SJSA1 (cell line): ENCODE data around the gene MBNL1. TPM values are rescaled to one million over a fixed set of nuclear protein-coding genes. Genes with fewer than 3 reads are reported as not detected.

Experiments used
- DNase-seq, 2 experiments: peaks; one replicate each; pipeline ENCODE4 v3.0.0-alpha.2; 2015 to 2020; ENCODE audit warnings: low spot score in 2 of 2, low read depth in 1 of 2
- H3K27ac ChIP-seq: fragments of 250-450 bp; sonication (Bioruptor Pico); 2 replicates; pipeline ENCODE4 v1.5.1; 2020; ENCODE audit warnings: mild to moderate bottlenecking, moderate library complexity
- H3K27me3 ChIP-seq: fragments of 250-450 bp; sonication (Bioruptor Pico); replicated peaks from 2 replicates; pipeline ENCODE4 v1.5.1; 2020; ENCODE audit warnings: mild to moderate bottlenecking, moderate library complexity
- H3K36me3 ChIP-seq: fragments of 250-450 bp; sonication (Bioruptor Pico); 2 replicates; pipeline ENCODE4 v1.5.1; 2020; ENCODE audit warnings: mild to moderate bottlenecking
- H3K4me1 ChIP-seq: fragments of 250-450 bp; sonication (Bioruptor Pico); replicated peaks from 2 replicates; pipeline ENCODE4 v1.6.1; 2021; ENCODE audit warnings: mild to moderate bottlenecking
- H3K4me3 ChIP-seq: fragments of 250-450 bp; sonication (Bioruptor Pico); 2 replicates; pipeline ENCODE4 v1.5.1; 2020; ENCODE audit warnings: mild to moderate bottlenecking
- H3K9me3 ChIP-seq: fragments of 250-450 bp; sonication (Bioruptor Pico); replicated peaks from 2 replicates; pipeline ENCODE4 v1.5.1; 2020; ENCODE audit warnings: mild to moderate bottlenecking
- total RNA-seq: library from RNA; depleted of rRNA; stranded (reverse); fragments of >200 nt; shearing (Covaris generic); gene quantifications from 2 replicates; pipeline ENCODE4 v1.2.3, GENCODE V29; 2014

Gene MBNL1
- total RNA-seq, 1 experiment from 2014 or later: 317 TPM

GRCh38 chr3:152457500-152458375 is 189.0 kb downstream of the MBNL1 start:
- H3K36me3 ChIP-seq: peaks cover 81% of the 10 kb centered on the region
- H3K4me1 ChIP-seq: no peaks in the 10 kb centered on the region
- H3K9me3 ChIP-seq: no peaks in the 10 kb centered on the region
- no peaks in the 10 kb centered on the region for H3K27me3 ChIP-seq
- H3K4me3 ChIP-seq: no peak overlapping the region
- H3K27ac ChIP-seq: no peak overlapping the region
- no peak for DNase-seq

DNA sequence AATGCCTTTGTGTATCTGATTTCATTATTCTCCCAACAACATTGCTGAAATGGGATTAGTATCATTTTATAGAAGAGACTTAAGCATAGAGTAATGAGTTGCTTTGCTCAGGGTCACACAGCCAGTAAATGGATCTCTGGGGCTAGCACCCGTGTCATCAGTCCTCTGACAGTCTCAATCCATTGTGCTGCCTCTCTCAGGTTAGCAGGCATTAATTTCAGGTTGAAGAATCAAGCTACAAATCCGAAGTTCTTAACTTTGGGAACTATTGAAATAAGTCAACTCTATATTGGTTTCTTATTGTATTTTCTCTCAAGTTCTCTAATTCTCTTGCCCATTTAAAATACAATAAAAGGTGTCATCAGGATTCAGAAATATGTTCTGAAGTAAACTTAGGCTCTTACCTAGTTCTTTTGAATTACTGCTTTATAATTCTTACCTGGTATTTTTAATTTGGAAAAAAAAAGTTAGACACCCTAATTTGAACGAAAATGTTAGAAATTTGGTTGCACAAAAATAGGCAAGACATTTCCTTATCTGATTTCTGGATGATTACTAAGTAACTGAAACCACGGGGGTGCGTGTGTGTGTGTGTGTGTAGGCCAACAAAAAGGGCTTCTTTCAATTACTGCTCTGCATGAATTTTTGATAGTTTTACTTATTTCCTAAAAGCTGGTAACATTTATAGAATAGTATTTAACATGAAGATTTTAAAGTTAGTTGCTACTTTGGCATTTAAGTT is 189.8 kb downstream of the MBNL1 start:
- H3K27ac ChIP-seq: no peak overlapping the region
- H3K4me1 ChIP-seq: no peaks in the 10 kb centered on the region
- H3K9me3 ChIP-seq: no peaks in the 10 kb centered on the region
- no peaks in the 10 kb centered on the region for H3K27me3 ChIP-seq
- peaks cover 83% of the 10 kb centered on the region for H3K36me3 ChIP-seq
- DNase-seq: no peak
- H3K4me3 ChIP-seq: no peak overlapping the region

DNA sequence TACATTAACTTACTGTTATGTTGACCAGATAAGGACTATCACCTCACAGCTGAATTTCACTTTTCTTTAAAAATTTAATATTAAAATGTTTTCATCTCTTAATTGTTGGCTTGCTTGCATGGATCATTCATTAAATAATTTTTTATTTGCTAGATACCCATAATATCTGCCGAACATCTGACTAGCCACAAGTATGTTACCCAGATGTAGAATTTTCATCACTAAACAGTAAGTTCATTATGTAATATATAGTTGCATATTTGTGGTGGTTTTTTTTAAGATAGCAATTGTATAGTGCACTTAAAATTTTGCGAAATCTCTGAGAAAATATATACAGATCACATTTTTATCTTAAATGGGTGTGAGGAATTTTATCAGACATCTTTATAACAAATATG is 190.4 kb downstream of the MBNL1 start:
- H3K27me3 ChIP-seq: no peaks in the 10 kb centered on the region
- no peak overlapping the region for H3K27ac ChIP-seq
- H3K36me3 ChIP-seq: peaks cover 81% of the 10 kb centered on the region
- no peak for DNase-seq
- H3K9me3 ChIP-seq: no peaks in the 10 kb centered on the region
- no peak overlapping the region for H3K4me3 ChIP-seq
- no peaks in the 10 kb centered on the region for H3K4me1 ChIP-seq

DNA sequence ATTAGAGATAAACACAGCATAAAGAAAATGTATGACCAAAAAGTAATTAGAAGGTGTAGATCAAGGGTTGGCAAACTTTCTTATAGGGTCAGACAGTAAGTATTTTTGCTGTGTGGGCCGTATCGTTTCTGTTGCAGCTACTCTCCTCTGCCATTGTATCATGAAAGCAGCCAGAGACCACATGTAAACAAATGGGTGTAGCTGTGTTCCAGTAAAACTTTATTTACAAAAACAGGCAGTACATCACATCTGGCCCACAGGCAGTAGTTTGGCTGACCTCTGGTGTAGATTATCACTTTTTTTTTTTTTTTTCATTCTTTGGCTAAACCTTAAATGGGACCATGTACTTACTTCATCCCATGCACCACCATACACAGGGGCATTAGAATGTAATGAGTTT is 190.8 kb downstream of the MBNL1 start:
- Histone ChIP-seq H3K4me3 (no peak overlapping the region), H3K4me1 (no peaks in the 10 kb centered on the region), H3K27ac (no peak overlapping the region), H3K27me3 (no peaks in the 10 kb centered on the region), H3K9me3 (no peaks in the 10 kb centered on the region), H3K36me3 (peaks cover 77% of the 10 kb centered on the region)
- DNase-seq: no peak

DNA sequence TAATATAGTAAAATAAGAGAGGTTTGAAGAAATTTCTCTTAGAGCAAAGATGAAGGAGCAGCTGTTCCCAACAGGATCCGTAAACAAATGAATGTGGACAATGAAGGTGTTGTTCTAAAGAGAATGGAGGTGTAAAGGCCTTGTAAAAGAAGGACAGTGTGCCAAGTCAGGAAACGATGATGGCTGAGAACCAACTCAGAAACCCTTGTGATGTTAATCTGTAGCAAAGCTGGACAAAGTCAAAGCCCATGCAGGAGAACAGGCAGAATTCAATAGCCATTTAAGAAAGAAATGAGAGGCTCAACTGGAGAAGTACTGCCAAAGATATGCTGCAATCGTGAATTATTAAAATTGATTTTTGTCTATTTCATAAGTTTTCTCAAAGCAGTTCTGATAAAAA is 192.2 kb downstream of the MBNL1 start:
- Histone ChIP-seq H3K36me3 (peaks cover 81% of the 10 kb centered on the region), H3K9me3 (no peaks in the 10 kb centered on the region), H3K4me3 (no peak overlapping the region), H3K27ac (no peak overlapping the region), H3K27me3 (no peaks in the 10 kb centered on the region), H3K4me1 (no peaks in the 10 kb centered on the region)
- DNase-seq: no peak

GRCh38 chr3:152461460-152461859 is 192.7 kb downstream of the MBNL1 start:
- Histone ChIP-seq H3K36me3 (peaks cover 75% of the 10 kb centered on the region), H3K27ac (no peak overlapping the region)

GRCh38 chr3:152466784-152467183 is 198.1 kb downstream of the MBNL1 start:
- no peaks in the 10 kb centered on the region for H3K4me1 ChIP-seq
- no peaks in the 10 kb centered on the region for H3K27me3 ChIP-seq
- no peak overlapping the region for H3K4me3 ChIP-seq
- H3K9me3 ChIP-seq: no peaks in the 10 kb centered on the region
- DNase-seq: no peak
- H3K36me3 ChIP-seq: peaks cover 31% of the 10 kb centered on the region
- H3K27ac ChIP-seq: no peak overlapping the region

More at GRCh38 chr3:152461460-152461859, 192.7 kb downstream of the MBNL1 start:
- H3K9me3 ChIP-seq: no peaks in the 10 kb centered on the region
- no peak overlapping the region for H3K4me3 ChIP-seq
- no peaks in the 10 kb centered on the region for H3K27me3 ChIP-seq
- no peaks in the 10 kb centered on the region for H3K4me1 ChIP-seq
- DNase-seq: no peak

- H3K9me3 ChIP-seq: no peaks in the 10 kb centered on the region
- peaks cover 14% of the 10 kb centered on the region for H3K36me3 ChIP-seq
- DNase-seq: no peak
- no peaks in the 10 kb centered on the region for H3K27me3 ChIP-seq
- no peak overlapping the region for H3K27ac ChIP-seq
- H3K4me3 ChIP-seq: no peak overlapping the region
- no peaks in the 10 kb centered on the region for H3K4me1 ChIP-seq
Measured at GRCh38 chr3:152469248-152470025, 200.7 kb downstream of the MBNL1 start.

GRCh38 chr3:152470095-152470494 is 201.4 kb downstream of the MBNL1 start:
- Histone ChIP-seq H3K9me3 (no peaks in the 10 kb centered on the region), H3K4me1 (no peaks in the 10 kb centered on the region), H3K4me3 (no peak overlapping the region), H3K36me3 (peaks cover 8% of the 10 kb centered on the region), H3K27ac (no peak overlapping the region), H3K27me3 (no peaks in the 10 kb centered on the region)
- no peak for DNase-seq

DNA sequence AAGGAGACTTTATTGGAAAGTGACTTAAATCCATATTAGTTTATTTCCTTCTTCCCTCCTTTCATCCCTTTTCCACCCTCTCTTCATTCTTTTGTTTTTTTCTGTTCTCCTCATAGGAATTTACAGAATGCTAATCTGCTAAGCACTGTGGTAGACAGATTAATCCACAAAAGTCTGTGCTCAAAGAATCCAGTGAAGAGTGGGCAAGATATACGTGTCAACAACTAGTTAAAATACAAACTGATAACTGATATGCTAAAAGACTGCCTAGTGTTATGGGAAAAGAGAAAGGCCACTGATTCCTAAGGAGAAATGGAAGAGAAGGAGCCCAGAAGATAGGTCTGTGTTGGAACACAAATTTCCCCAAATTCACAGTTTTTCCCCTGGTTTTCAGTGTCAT is 202.2 kb downstream of the MBNL1 start:
- Histone ChIP-seq H3K27ac (no peak overlapping the region), H3K9me3 (no peaks in the 10 kb centered on the region), H3K36me3 (no peaks in the 10 kb centered on the region; the same call in 1 of the 2 replicates), H3K27me3 (no peaks in the 10 kb centered on the region), H3K4me1 (no peaks in the 10 kb centered on the region), H3K4me3 (no peak overlapping the region)
- no peak for DNase-seq

DNA sequence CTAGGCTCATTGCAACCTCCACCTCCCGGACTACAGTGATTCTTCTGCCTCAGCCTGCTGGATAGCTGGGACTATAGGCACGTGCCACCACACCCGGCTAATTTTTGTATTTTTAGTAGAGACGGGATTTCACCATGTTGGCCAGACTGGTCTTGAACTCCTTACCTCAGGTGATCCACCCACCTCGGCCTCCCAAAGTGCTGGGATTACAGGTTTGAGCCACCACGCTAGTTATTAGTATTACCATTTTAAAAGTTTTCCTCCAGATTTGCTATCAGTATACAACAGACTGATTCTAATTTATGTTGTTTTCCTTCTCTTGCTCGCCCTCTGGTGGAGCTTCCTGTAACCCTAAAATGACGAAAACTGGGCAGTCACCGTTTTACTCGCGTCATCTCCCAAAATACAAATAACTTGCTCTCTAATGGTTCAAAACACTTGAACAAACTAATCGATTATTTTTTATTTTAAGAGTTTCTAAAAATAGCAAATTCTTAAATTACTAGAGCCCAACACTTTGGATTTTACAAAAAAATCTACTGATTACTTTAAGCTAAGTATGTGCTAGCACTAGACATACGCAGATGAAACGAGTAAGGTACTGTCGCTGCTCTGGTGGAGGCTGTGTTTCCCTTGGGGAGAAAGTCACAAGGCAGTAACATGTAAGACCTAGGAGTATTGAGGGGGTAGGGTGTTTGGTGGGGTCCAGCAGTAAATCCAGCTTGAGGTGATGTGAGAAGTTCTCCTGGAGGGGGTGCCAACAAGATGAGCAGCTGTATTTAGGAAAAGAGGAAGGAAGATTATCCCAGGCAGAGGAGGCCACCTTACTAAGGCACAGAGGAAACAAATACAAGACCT is 203.3 kb downstream of the MBNL1 start:
- Histone ChIP-seq H3K9me3 (no peaks in the 10 kb centered on the region), H3K4me1 (no peaks in the 10 kb centered on the region), H3K27me3 (no peaks in the 10 kb centered on the region), H3K27ac (no peak overlapping the region), H3K4me3 (no peak overlapping the region; the same call in 1 of the 2 replicates), H3K36me3 (no peaks in the 10 kb centered on the region)
- DNase-seq: peak; percentile 45 to 47

- Histone ChIP-seq H3K9me3 (no peaks in the 10 kb centered on the region), H3K4me3 (no peak overlapping the region), H3K27me3 (no peaks in the 10 kb centered on the region), H3K27ac (no peak overlapping the region), H3K4me1 (no peaks in the 10 kb centered on the region), H3K36me3 (no peaks in the 10 kb centered on the region)
- DNase-seq: no peak
Measured at GRCh38 chr3:152472672-152472954, 203.9 kb downstream of the MBNL1 start.

GRCh38 chr3:152474585-152474984 is 205.9 kb downstream of the MBNL1 start:
- Histone ChIP-seq H3K4me1 (no peaks in the 10 kb centered on the region), H3K27ac (no peak overlapping the region), H3K4me3 (no peak overlapping the region), H3K36me3 (no peaks in the 10 kb centered on the region), H3K27me3 (no peaks in the 10 kb centered on the region), H3K9me3 (no peaks in the 10 kb centered on the region)
- no peak for DNase-seq
